Tibial artery (tissue), 4 donors: ENCODE measurements around the gene KRTAP19-8.

Experiments used
- DNase-seq, 2 donors: peaks; one replicate each; pipeline ENCODE4 v3.0.0-alpha.2; 2019
- H3K27ac ChIP-seq, 2 donors: fragments of 200-600 bp; sonication (generic) in 1 of 2; 1 replicate in 1 of 2; 2 replicates in 1 of 2; pipeline ENCODE4 v1.5.1; 2018 to 2019; ENCODE audit warnings: mild to moderate bottlenecking in 1 of 2
- H3K27me3 ChIP-seq, 2 donors: fragments of 200-600 bp; sonication (generic) in 1 of 2; one replicate each; pipeline versions ENCODE4 v1.5.1 to v1.6.0; 2016 to 2019
- H3K36me3 ChIP-seq, 3 donors: fragments of 200-600 bp; sonication (generic) in 2 of 3; one replicate each; pipeline ENCODE4 v1.5.1; 2016 to 2019; ENCODE audit warnings: mild to moderate bottlenecking in 2 of 3
- H3K4me1 ChIP-seq, 4 donors: fragments of 200-600 bp; sonication (generic) in 2 of 4; 1 replicate in 3 of 4; 2 replicates in 1 of 4; pipeline ENCODE4 v1.5.1; 2016 to 2019
- H3K4me3 ChIP-seq, 2 donors: fragments of 200-600 bp; sonication (generic) in 1 of 2; 1 replicate in 1 of 2; 2 replicates in 1 of 2; pipeline ENCODE4 v1.5.1; 2018 to 2019; ENCODE audit warnings: mild to moderate bottlenecking in 2 of 2
- H3K9me3 ChIP-seq, 3 donors: fragments of 200-600 bp; sonication (generic) in 1 of 3; one replicate each; pipeline ENCODE4 v1.5.1; 2016 to 2019
- CTCF ChIP-seq, 2 experiments: fragments of 200-600 bp in 1 of 2; fragments of 450-650 bp in 1 of 2; IDR thresholded peaks; one replicate each; pipeline ENCODE4 v1.5.1; 2017 to 2019; ENCODE audit warnings: antibody characterized with exemption in 2 of 2, mild to moderate bottlenecking in 1 of 2, moderate library complexity in 1 of 2
- intact Hi-C: fragments of 100-400 bp; cut with DNase I; formaldehyde crosslinking; loops from one replicate; pipeline ENCODE4 v1.15.0; 2023; ENCODE audit warnings: low total_unique reads

Gene KRTAP19-8, protein sequence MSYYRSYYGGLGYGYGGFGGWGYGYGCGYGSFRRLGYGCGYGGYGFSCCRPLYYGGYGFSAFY

GRCh38 chr21:31038376-31038775 is at the start of gene KRTAP19-8:
Gene KRTAP19-8, minus strand, starts transcription at chr21:31038476. Its CDS starts 33 bp downstream, at chr21:31038443.
- H3K9me3 ChIP-seq: peaks cover 0 to 2% (median 0%) of the 10 kb centered on the region in 3 donors
- H3K4me3 ChIP-seq: no peak within 1 kb of the TSS
- DNase-seq: no peak
- H3K4me1 ChIP-seq: no peaks in the 10 kb centered on the region
- no peak within 1 kb of the TSS for H3K27ac ChIP-seq
- no peak for TF ChIP-seq CTCF (IDR thresholded peaks at IDR 0.05)
- H3K27me3 ChIP-seq: no peaks in the 10 kb centered on the region
- H3K36me3 ChIP-seq: no peaks in the 10 kb centered on the region
- intact Hi-C loops: no loop called here

DNA sequence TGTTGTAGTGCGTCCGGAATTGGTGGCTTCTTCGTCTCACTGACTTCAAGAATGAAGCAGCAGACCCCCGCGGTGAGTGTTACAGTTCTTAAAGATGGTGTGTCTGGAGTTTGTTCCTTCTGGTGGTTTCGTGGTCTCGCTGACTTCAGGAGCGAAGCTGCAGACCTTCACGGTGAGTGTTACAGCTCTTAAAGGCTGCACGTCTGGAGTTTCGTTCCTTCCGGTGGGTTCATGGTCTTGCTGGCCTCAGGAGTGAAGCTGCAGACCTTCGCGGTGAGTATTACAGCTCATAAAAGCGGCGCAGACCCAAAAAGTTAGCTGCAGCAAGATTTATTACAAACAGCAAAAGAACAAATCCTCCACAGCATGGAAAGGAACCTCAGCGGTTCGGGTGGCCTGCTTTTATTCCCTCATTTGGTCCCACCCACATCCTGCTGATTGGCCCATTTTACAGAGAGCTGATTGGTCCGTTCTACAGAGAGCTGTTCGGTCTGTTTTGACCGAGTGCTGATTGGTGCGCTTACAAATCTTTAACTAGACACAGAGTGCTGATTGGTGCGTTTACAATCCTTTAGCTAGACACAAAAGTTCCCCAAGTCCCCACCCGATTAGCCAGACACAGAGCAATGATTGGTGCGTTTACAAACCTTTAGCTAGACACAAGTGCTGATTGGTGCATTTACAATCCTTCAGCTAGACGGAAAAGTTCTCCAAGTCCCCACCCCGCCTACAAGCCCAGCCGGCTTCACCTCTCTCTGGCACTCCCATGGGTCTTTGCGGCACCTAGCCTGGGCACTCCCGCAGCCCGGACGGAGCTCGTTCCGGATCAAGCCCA is 49.6 kb upstream of the KRTAP19-8 start:
- Histone ChIP-seq H3K9me3 (no peaks in the 10 kb centered on the region), H3K4me1 (no peaks in the 10 kb centered on the region), H3K27me3 (no peaks in the 10 kb centered on the region), H3K4me3 (no peak overlapping the region), H3K36me3 (no peaks in the 10 kb centered on the region), H3K27ac (no peak overlapping the region)
- DNase-seq: no peak
- intact Hi-C loops: no loop called here
- TF ChIP-seq CTCF (IDR thresholded peaks at IDR 0.05): no peak

- H3K4me1 ChIP-seq: no peaks in the 10 kb centered on the region
- H3K9me3 ChIP-seq: no peaks in the 10 kb centered on the region
- no peaks in the 10 kb centered on the region for H3K36me3 ChIP-seq
- H3K27ac ChIP-seq: no peak overlapping the region
- intact Hi-C loops: no loop called here
- DNase-seq: no peak
- no peak overlapping the region for H3K4me3 ChIP-seq
- no peaks in the 10 kb centered on the region for H3K27me3 ChIP-seq
- TF ChIP-seq CTCF (IDR thresholded peaks at IDR 0.05): no peak
Observed at GRCh38 chr21:31084689-31085088, 46.4 kb upstream of the KRTAP19-8 start.

- intact Hi-C loops: no loop called here
- Histone ChIP-seq H3K27ac (no peak overlapping the region), H3K9me3 (no peaks in the 10 kb centered on the region), H3K27me3 (no peaks in the 10 kb centered on the region), H3K4me3 (no peak overlapping the region), H3K4me1 (no peaks in the 10 kb centered on the region), H3K36me3 (no peaks in the 10 kb centered on the region)
- TF ChIP-seq CTCF (IDR thresholded peaks at IDR 0.05): no peak
- no peak for DNase-seq
Observed at GRCh38 chr21:31078796-31079195, 40.5 kb upstream of the KRTAP19-8 start.

DNA sequence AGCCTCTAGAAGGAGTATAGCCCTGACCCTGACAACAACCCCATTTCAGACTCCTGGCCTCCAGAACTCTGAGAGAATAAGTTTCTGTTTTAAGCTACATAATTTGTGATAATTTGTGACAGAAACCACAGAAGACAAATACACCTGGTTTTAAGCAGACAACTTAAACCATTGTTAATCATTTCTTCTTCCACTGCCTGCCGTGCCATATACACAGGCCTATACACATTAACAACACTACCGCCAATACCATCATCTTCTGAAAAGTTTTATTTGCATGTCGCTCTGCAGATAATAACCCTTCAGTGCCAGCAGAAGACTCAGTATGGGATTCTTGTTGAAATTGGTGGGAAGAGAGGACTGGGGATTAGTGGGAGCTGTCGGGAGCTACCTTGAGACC is 39.9 kb upstream of the KRTAP19-8 start:
- Histone ChIP-seq H3K9me3 (no peaks in the 10 kb centered on the region), H3K4me3 (no peak overlapping the region), H3K27me3 (no peaks in the 10 kb centered on the region), H3K4me1 (no peaks in the 10 kb centered on the region), H3K27ac (no peak overlapping the region), H3K36me3 (no peaks in the 10 kb centered on the region)
- intact Hi-C loops: no loop called here
- DNase-seq: no peak
- TF ChIP-seq CTCF (IDR thresholded peaks at IDR 0.05): no peak
